ENCODE data around the gene EGFL8.

Gene EGFL8

GRCh38 chr6:32167761-32168262, 3.4 kb downstream of the EGFL8 start:
- no peak for DNase-seq (ENCODE audit: low read depth in 3 of 3)

GRCh38 chr6:32168350-32168749, 4.0 kb downstream of the EGFL8 start:
- no peak for DNase-seq (ENCODE audit: low read depth in 3 of 3)

- no peak for DNase-seq (ENCODE audit: low read depth in 3 of 3)
Measured at GRCh38 chr6:32168807-32169591, 4.6 kb downstream of the EGFL8 start.

GRCh38 chr6:32170294-32170693, 5.9 kb downstream of the EGFL8 start:
- DNase-seq (ENCODE audit: low read depth in 3 of 3), result no peak

- no peak for DNase-seq (ENCODE audit: low read depth in 3 of 3)
Measured at GRCh38 chr6:32171234-32171633, 6.8 kb downstream of the EGFL8 start.

GRCh38 chr6:32173051-32173727, 8.8 kb downstream of the EGFL8 start:
- DNase-seq (ENCODE audit: low read depth in 3 of 3), result no peak

GRCh38 chr6:32174416-32174815, 10.0 kb downstream of the EGFL8 start:
- DNase-seq (ENCODE audit: low read depth in 3 of 3), result no peak

- no peak for DNase-seq (ENCODE audit: low read depth in 3 of 3)
Measured at GRCh38 chr6:32175322-32175710, 10.9 kb downstream of the EGFL8 start.

- peak; percentile 92 to 96 (median 96) for DNase-seq (ENCODE audit: low read depth in 3 of 3)
Measured at GRCh38 chr6:32175711-32176475, 11.5 kb downstream of the EGFL8 start, which contains the start of gene AGPAT1. AGPAT1 (minus strand) TSS chr6:32176084; CDS start chr6:32171496, 4,588 bp downstream.

GRCh38 chr6:32176476-32177182, 12.2 kb downstream of the EGFL8 start:
- no peak for DNase-seq (ENCODE audit: low read depth in 3 of 3)

GRCh38 chr6:32177183-32177787, 12.9 kb downstream of the EGFL8 start:
- no peak for DNase-seq (ENCODE audit: low read depth in 3 of 3)

GRCh38 chr6:32177788-32178546, 13.6 kb downstream of the EGFL8 start, which contains the start of gene RNF5:
RNF5 (plus strand) TSS chr6:32178405; CDS start chr6:32178512, 107 bp downstream.
- DNase-seq (ENCODE audit: low read depth in 3 of 3), result peak; percentile 68 to 92 (median 78)

- no peak for DNase-seq (ENCODE audit: low read depth in 3 of 3)
Measured at GRCh38 chr6:32178547-32179440, 14.4 kb downstream of the EGFL8 start.

GRCh38 chr6:32179766-32180405, 15.5 kb downstream of the EGFL8 start:
- DNase-seq (ENCODE audit: low read depth in 3 of 3), result no peak

GRCh38 chr6:32181148-32181702, 16.8 kb downstream of the EGFL8 start:
- DNase-seq (ENCODE audit: low read depth in 3 of 3), result no peak

- no peak for DNase-seq (ENCODE audit: low read depth in 3 of 3)
Measured at GRCh38 chr6:32181915-32182529, 17.6 kb downstream of the EGFL8 start.

- no peak for DNase-seq (ENCODE audit: low read depth in 3 of 3)
Measured at GRCh38 chr6:32182555-32182981, 18.2 kb downstream of the EGFL8 start.

GRCh38 chr6:32183030-32183429, 18.6 kb downstream of the EGFL8 start:
- DNase-seq (ENCODE audit: low read depth in 3 of 3), result no peak

All from stimulated activated CD4-positive, alpha-beta T cell treated with anti-CD3 and anti-CD28 coated beads, TNF-alpha, amount 100 ng/mL, for 4 hours (primary cell).